Kidney (tissue), 14 donors: ENCODE data around the gene TCF3. TPM values are rescaled to one million over a fixed set of nuclear protein-coding genes. Genes with fewer than 3 reads are reported as not detected.

Experiments used
- DNase-seq, 5 donors: peaks; one replicate each; pipeline ENCODE4 v3.0.0-alpha.2; 2013 to 2020
- FAIRE-seq: peaks from 2 replicates; lab custom pipeline; 2012; peaks lifted over from hg19 to GRCh38; lab: Jason Lieb, UNC
- H3K27ac ChIP-seq, 2 donors: one replicate each; pipeline ENCODE4 v1.7.0; 2013; ENCODE audit warnings: low read depth in 2 of 2, low read length in 2 of 2, inconsistent platforms in 1 of 2
- H3K27me3 ChIP-seq: one replicate; pipeline ENCODE4 v1.7.1; 2013; ENCODE audit warnings: low read length, inconsistent platforms; ENCODE audit not compliant: control insufficient read depth, insufficient read depth
- H3K36me3 ChIP-seq, 3 donors: one replicate each; pipeline versions ENCODE4 v1.7.0 to v1.7.1; 2013; ENCODE audit warnings: low read length in 3 of 3, control low read depth in 1 of 3, inconsistent platforms in 1 of 3; ENCODE audit not compliant: insufficient read depth in 3 of 3, control insufficient read depth in 2 of 3
- H3K4me1 ChIP-seq, 3 donors: one replicate each; pipeline versions ENCODE4 v1.7.0 to v1.7.1; 2013; ENCODE audit warnings: low read length in 3 of 3, inconsistent platforms in 1 of 3, low read depth in 1 of 3; ENCODE audit not compliant: control insufficient read depth in 2 of 3, insufficient read depth in 2 of 3
- H3K4me3 ChIP-seq, 3 donors: one replicate each; pipeline versions ENCODE4 v1.7.0 to v1.8.1; 2013; ENCODE audit warnings: low read length in 3 of 3, control low read depth in 1 of 3, inconsistent platforms in 1 of 3
- H3K9ac ChIP-seq, 3 donors: one replicate each; pipeline versions ENCODE4 v1.7.0 to v1.7.1; 2013; ENCODE audit warnings: low read length in 3 of 3, control low read depth in 1 of 3, inconsistent platforms in 1 of 3
- H3K9me3 ChIP-seq, 3 donors: one replicate each; pipeline versions ENCODE4 v1.7.0 to v1.7.1; 2013; ENCODE audit warnings: low read length in 3 of 3, control low read depth in 1 of 3, inconsistent platforms in 1 of 3; ENCODE audit not compliant: control insufficient read depth in 2 of 3, insufficient read depth in 1 of 3
- intact Hi-C: fragments of 100-400 bp; cut with DNase I; formaldehyde crosslinking; loops from one replicate; pipeline ENCODE4 v1.11.1; 2022
- polyA plus RNA-seq: library from polyadenylated mRNA; stranded (reverse); fragments of 350-450 nt; fragmentation: Illumina TruSeq; extraction: RNeasy Lipid Tissue Mini Kit (QIAGEN cat#74804); gene quantifications from one replicate; pipeline ENCODE4 v1.2.3, GENCODE V29; 2014; ENCODE audit warnings: low read depth, low replicate concordance; ENCODE audit not compliant: insufficient read depth
- total RNA-seq: library from RNA; stranded (reverse); fragmentation: NEBNext Ultra II Directional; extraction: Animal tissue kit (Norgen Biotek cat#: 25700); gene quantifications from one replicate; pipeline ENCODE4 v1.2.1, GENCODE V29; 2021
- TF ChIP-seq, protein P1 (sequence below): IDR thresholded peaks from 3 replicates; pipeline ENCODE4 v1.5.1; 2012; ENCODE audit warnings: mild to moderate bottlenecking, moderate library complexity, borderline replicate concordance; ENCODE audit not compliant: insufficient read depth; ENCODE audit errors: extremely low read depth
- donor health status: control.
- donor health status: control.
- donor health status: control.
- donor health status: control.
- donor health status: control.
- donor health status: DM: yes; HTN: yes; CAD: no.
- donor health status: Normal renal cell carcinoma (clear cell type).

Gene TCF3
- total and polyA plus RNA-seq, 2 donors from 2014 or later: 20.3 to 50.2 TPM

DNA sequence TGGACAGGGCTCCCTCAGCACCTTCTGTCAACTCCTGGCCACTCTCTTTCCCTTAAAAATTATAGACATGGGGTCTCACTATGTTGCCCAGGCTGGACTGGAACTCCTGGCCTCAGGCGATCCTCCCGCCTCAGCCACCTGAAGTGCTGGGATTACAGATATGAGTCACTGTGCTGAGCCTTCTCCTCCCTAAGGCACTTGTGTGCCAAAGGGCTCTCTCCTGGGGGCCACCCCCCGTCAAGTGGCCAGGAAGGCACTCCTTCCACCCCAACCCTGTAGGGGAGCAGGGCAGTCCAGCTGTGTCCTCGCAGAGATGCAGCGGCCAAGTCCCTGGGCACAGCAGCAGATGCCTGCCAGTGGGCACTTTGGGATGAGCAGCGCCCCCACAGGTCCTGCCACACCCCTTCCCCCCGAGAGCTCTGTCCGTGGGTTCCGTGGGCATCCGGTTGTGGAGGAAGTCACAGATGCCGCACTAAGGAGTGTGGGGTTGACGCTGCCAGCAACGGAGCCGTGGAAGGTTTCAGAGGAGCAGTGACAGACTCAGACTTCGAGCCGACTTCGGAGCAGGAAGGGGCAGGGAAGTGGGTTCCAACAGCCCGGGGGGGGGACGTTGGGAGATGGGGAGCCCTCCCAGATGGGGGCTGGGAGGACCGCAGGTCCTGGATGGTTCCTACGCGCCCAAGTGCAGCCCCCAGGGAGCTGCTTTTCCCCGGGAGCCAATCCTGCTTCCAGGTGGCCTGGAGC is 43.9 kb downstream of the TCF3 start:
- DNase-seq (no peak), FAIRE-seq (no peak)
- TF ChIP-seq, protein P1, sequence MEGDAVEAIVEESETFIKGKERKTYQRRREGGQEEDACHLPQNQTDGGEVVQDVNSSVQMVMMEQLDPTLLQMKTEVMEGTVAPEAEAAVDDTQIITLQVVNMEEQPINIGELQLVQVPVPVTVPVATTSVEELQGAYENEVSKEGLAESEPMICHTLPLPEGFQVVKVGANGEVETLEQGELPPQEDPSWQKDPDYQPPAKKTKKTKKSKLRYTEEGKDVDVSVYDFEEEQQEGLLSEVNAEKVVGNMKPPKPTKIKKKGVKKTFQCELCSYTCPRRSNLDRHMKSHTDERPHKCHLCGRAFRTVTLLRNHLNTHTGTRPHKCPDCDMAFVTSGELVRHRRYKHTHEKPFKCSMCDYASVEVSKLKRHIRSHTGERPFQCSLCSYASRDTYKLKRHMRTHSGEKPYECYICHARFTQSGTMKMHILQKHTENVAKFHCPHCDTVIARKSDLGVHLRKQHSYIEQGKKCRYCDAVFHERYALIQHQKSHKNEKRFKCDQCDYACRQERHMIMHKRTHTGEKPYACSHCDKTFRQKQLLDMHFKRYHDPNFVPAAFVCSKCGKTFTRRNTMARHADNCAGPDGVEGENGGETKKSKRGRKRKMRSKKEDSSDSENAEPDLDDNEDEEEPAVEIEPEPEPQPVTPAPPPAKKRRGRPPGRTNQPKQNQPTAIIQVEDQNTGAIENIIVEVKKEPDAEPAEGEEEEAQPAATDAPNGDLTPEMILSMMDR: no peak
- intact Hi-C loops: no loop called here
- Histone ChIP-seq H3K9ac (no peak overlapping the region), H3K36me3 (peaks cover 0 to 4% (median 3%) of the 10 kb centered on the region in 3 donors), H3K4me1 (peaks cover 0 to 11% (median 3%) of the 10 kb centered on the region in 3 donors), H3K27me3 (no peaks in the 10 kb centered on the region), H3K27ac (no peak overlapping the region), H3K9me3 (no peaks in the 10 kb centered on the region), H3K4me3 (no peak overlapping the region)

DNA sequence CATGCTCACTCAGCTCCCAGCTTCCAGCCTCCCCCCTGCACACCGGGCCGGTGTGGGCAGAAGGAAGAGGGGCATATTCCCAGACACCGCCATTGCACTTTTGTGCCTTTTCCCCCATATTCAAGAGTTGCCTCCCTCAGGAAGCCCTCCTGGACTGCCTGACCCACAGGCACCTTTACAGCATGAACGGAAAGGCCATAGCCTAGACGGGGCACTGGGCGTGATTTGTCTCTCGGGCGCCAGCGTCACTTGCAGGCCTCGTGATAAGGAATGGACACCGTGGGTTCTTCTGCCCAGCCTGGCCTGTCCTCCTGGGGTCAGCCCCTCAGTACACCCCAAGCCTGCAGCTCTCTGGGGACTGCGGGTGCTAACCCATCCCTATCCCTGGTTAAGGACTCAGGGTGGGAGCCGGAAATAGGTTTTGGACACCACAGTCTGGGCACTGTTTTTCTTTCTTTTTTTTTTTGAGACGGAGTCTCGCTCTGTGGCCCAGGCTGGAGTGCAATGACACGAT is 46.2 kb downstream of the TCF3 start:
- DNase-seq (no peak), FAIRE-seq (no peak)
- H3K27ac ChIP-seq: peak overlapping the region; percentile 78 to 86
- peak overlapping the region; percentile 37 to 88 (median 85) for H3K9ac ChIP-seq
- no peaks in the 10 kb centered on the region for H3K9me3 ChIP-seq
- peak overlapping the region; percentile 81 to 94 (median 89) for H3K4me3 ChIP-seq
- intact Hi-C loops: no loop called here
- TF ChIP-seq, protein P1: no peak
- H3K27me3 ChIP-seq: no peaks in the 10 kb centered on the region
- no peaks in the 10 kb centered on the region for H3K36me3 ChIP-seq
- H3K4me1 ChIP-seq: peaks cover 0 to 14% (median 3%) of the 10 kb centered on the region in 3 donors

DNA sequence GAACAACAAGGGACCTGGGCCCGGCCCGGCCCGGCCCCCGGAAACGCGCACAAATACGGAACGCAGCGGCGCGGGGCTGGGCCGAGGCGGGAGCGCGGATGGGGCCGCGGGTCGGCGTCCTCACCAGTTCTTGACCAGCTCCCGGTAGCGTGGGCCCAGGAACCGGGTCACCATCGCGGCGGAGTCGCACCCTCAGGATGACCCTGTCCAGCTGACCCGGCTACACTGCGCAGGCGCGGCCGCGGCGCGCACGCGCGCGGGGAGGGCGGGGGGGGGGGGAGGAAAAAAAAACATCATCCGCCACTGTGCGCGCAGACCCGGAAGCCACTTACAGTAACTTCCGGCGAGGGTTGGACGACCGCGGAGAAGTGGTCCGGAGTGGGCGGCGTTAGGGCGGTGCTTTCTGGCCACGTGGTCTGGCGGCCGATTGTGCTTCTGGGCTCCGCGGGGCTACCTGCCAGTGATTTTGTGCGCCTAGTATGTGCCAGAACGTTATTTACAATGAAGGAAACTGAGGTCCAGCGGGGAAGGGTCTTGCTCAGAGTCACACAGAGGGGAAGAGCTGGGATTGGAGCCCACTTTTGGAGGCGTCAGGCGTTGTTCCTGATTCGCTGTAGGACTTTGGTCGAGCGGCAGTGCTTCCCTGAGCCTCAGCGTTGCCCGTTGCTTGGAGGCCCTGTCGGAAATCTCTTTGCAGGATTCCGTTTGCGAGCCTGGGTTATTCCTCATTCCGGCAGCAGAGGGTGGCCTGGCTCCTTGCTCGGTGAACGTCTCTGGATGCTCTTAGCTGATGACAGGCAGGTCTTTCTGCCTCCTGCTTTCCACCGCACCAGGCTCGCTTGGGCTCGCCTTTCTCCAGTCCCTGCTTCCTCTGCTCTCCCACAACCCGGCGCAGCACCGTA is 46.9 kb downstream of the TCF3 start, which contains the start of gene UQCR11:
Gene UQCR11 (minus strand): TSS at position 227 of the 902 bp plus-strand sequence. CDS start 53 bp downstream, at position 174.
- Histone ChIP-seq H3K9ac (peak within 1 kb of the TSS; percentile 88 to 93 (median 88)), H3K4me1 (peaks cover 0 to 14% (median 3%) of the 10 kb centered on the region in 3 donors), H3K27ac (peak within 1 kb of the TSS; percentile 79 to 89), H3K4me3 (peak within 1 kb of the TSS; percentile 83 to 94 (median 89)), H3K36me3 (no peaks in the 10 kb centered on the region), H3K27me3 (no peaks in the 10 kb centered on the region), H3K9me3 (no peaks in the 10 kb centered on the region)
- FAIRE-seq (no peak), DNase-seq (peak; percentile 96 to 98 (median 97))
- TF ChIP-seq, protein P1: peak; percentile 51
- intact Hi-C loops: no loop called here
